ENCODE results near the gene TBC1D8.

- TF ChIP-seq CTCF (conservative IDR thresholded peaks at IDR 0.05) (no peak), ZFX (IDR thresholded peaks at IDR 0.05) (no peak)
These were observed 10.1 kb downstream of the TBC1D8 start for GRCh38 chr2:101140978-101141655.
